Heart left ventricle (tissue), 13 donors: ENCODE results near the gene SPSB1.

Source experiments
- CTCF ChIP-seq, 12 donors: fragments of 200-600 bp; sonication (generic) in 4 of 12; IDR thresholded peaks; one replicate each; pipeline versions ENCODE4 v1.5.0 to v1.8.0; 2018 to 2022; ENCODE audit warnings: antibody characterized with exemption in 12 of 12, mild to moderate bottlenecking in 5 of 12
- POLR2A ChIP-seq, 2 donors: fragments of 450-650 bp; IDR thresholded peaks; one replicate each; pipeline ENCODE4 v1.6.1; 2017; ENCODE audit warnings: antibody characterized with exemption in 2 of 2, mild to moderate bottlenecking in 2 of 2, moderate library complexity in 2 of 2
- donor health status: ischemic (EF 13 %, LVEDD 7.1; RV severe dilation, severe dysfunction).
- donor health status: DM: no; HTN: yes; CAD: no.
- donor health status: DM: no; HTN: no; CAD: no.
- donor health status: ischemic (EF 25% LVEDD 6.9; RV normal size, moderate dysfunction).
- donor health status: ischemic (EF 25% LVEDD 5.7; RV mildly dilated, moderate dysfunction).
- donor health status: ischemic (EF 35%, LVEDD 5.7; RV mildly dilated, moderate dysfunction).
- donor health status: nonischemic (EF 11% LVEDD 7.7; RV severe dilation, severe dysfunction).
- donor health status: DM: yes; HTN: yes; CAD: no.
- donor health status: PGD.
- donor health status: ischemic (EF 29% LVEDD 5.4; RV normal size, mild dysfunction).
- donor health status: nonischemic (EF 23%, LVEDD 6.1; RV moderate dilation, normal function).

DNA sequence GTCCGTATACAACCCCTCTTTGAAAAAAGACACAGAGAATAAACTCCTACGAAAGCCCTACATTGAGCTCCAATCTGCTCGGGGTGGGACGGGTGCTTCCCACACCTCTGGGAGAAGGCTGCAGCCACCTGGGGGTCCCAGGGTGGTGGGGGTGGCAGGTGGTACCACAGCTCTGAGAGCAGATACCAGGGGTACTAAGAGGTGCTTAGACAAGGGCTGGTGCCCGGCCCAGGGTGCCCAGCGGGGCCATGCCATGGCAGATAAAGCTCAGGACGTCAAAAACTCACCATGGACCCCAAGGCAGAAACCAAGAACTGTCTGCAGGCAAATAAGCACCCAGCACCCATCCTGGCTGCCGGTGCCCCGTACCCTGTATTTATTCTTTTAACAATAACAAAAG lies 75.1 kb downstream of the SPSB1 start:
- no peak for TF ChIP-seq CTCF (IDR thresholded peaks at IDR 0.05)
- TF ChIP-seq POLR2A (IDR thresholded peaks at IDR 0.05) = no peak
